Esophagus muscularis mucosa (tissue), 4 donors: ENCODE data around the gene RNF149. TPM values are rescaled to one million over a fixed set of nuclear protein-coding genes. Genes with fewer than 3 reads are reported as not detected.
"Not testable (repeated sequence)": the region's sequence is repeated elsewhere in the genome, so short reads cannot be mapped to it uniquely, and the experiment has no call there.

ENCODE experiments used
- DNase-seq: peaks from one replicate; pipeline ENCODE4 v3.0.0-alpha.2; 2017; ENCODE audit errors: extremely low spot score
- H3K27ac ChIP-seq, 4 donors: fragments of 200-600 bp; sonication (generic); replicated peaks in 1 of 4; 1 replicate in 3 of 4; 2 replicates in 1 of 4; pipeline ENCODE4 v1.5.1; 2016 to 2019; ENCODE audit warnings: mild to moderate bottlenecking in 1 of 4
- H3K27me3 ChIP-seq, 4 donors: fragments of 200-600 bp; sonication (generic); one replicate each; pipeline versions ENCODE4 v1.5.1 to v1.6.0; 2016 to 2019
- H3K36me3 ChIP-seq, 4 donors: fragments of 200-600 bp; sonication (generic); one replicate each; pipeline ENCODE4 v1.5.1; 2016 to 2019
- H3K4me1 ChIP-seq, 4 donors: fragments of 200-600 bp; sonication (generic); one replicate each; pipeline ENCODE4 v1.5.1; 2016 to 2019
- H3K4me3 ChIP-seq, 4 donors: fragments of 200-600 bp; sonication (generic); 1 replicate in 2 of 4; 2 replicates in 2 of 4; pipeline ENCODE4 v1.5.1; 2016 to 2019; ENCODE audit warnings: mild to moderate bottlenecking in 4 of 4, moderate library complexity in 1 of 4
- H3K9me3 ChIP-seq, 4 donors: fragments of 200-600 bp; sonication (generic); 1 replicate in 3 of 4; 2 replicates in 1 of 4; pipeline ENCODE4 v1.5.1; 2016 to 2019
- EP300 ChIP-seq: sonication (generic); formaldehyde crosslinking; IDR thresholded peaks from one replicate; pipeline ENCODE4 v1.6.1; 2017; ENCODE audit warnings: antibody characterized with exemption
- POLR2A ChIP-seq: fragments of 450-650 bp; IDR thresholded peaks from one replicate; pipeline ENCODE4 v1.6.1; 2017; ENCODE audit warnings: antibody characterized with exemption, moderate library complexity, mild to moderate bottlenecking, low read depth
- POLR2AphosphoS5 ChIP-seq, 2 donors: sonication (generic); formaldehyde crosslinking; IDR thresholded peaks; one replicate each; pipeline ENCODE4 v1.6.1; 2017; ENCODE audit warnings: antibody characterized with exemption in 2 of 2
- WGBS: methylation state at CpG from one replicate; pipeline ENCODE4 v1.1.5; 2018; 5-methylcytosine and 5-hydroxymethylcytosine counted together
- intact Hi-C: fragments of 100-400 bp; cut with DNase I; formaldehyde crosslinking; loops from one replicate; pipeline ENCODE4 v1.15.1; 2023
- total RNA-seq, 4 donors: library from RNA; depleted of rRNA; stranded (reverse); fragments of >200 nt; gene quantifications; one replicate each; pipeline versions ENCODE4 v1.1.0 to v1.2.1, GENCODE V29; 2016
- TF ChIP-seq, protein P1 (sequence below), 3 experiments: fragments of 200-600 bp in 2 of 3; fragments of 450-650 bp in 1 of 3; sonication (generic) in 2 of 3; IDR thresholded peaks; one replicate each; pipeline ENCODE4 v1.5.1; 2017 to 2019; ENCODE audit warnings: antibody characterized with exemption in 3 of 3, mild to moderate bottlenecking in 2 of 3, moderate library complexity in 1 of 3

Gene RNF149
- total RNA-seq, 4 donors from 2014 or later, result 29.5 to 66.6 (median 40.0) TPM

DNA sequence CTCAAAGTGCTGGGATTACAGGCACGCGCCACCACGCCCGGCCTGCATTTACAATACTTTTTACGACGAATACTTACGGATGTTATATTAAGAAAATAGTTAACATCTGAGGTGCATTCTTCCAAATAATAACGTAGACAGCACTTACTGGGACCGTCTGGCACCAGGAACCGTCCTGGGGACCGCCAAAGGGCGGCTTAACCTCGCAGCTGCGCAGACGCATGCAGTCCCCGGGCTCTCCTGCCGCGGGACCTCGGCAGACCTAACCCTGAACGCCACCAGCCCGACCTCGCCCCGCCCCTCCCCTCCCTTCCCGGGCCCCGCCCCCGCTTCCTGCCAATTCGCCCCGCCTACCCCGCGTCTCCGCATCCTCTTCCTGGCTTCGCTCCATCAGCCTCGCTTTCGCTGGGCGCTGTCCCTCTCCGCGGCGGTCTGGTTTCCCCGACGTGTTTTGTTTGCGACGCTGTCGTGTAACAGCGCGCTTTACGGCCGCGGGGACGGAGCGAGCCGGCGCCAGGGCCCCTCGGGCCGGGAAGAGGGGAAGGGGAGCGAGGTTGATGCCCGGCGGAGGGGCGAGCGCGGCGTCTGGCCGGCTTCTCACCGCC, 56.0 kb downstream of the RNF149 start, which contains the start of gene CNOT11:
Gene CNOT11 (plus strand): TSS at position 479 of the 605 bp plus-strand sequence. CDS start 79 bp downstream, at position 558.
- TF ChIP-seq POLR2AphosphoS5 (IDR thresholded peaks at IDR 0.05) (peak; percentile 95 to 96), EP300 (no peak), POLR2A (peak; percentile 39)
- TF ChIP-seq, protein P1, sequence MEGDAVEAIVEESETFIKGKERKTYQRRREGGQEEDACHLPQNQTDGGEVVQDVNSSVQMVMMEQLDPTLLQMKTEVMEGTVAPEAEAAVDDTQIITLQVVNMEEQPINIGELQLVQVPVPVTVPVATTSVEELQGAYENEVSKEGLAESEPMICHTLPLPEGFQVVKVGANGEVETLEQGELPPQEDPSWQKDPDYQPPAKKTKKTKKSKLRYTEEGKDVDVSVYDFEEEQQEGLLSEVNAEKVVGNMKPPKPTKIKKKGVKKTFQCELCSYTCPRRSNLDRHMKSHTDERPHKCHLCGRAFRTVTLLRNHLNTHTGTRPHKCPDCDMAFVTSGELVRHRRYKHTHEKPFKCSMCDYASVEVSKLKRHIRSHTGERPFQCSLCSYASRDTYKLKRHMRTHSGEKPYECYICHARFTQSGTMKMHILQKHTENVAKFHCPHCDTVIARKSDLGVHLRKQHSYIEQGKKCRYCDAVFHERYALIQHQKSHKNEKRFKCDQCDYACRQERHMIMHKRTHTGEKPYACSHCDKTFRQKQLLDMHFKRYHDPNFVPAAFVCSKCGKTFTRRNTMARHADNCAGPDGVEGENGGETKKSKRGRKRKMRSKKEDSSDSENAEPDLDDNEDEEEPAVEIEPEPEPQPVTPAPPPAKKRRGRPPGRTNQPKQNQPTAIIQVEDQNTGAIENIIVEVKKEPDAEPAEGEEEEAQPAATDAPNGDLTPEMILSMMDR (IDR thresholded peaks at IDR 0.05), result peak in 1 of 3 experiments; percentile 10
- peak; percentile 99 for DNase-seq
- H3K4me1 ChIP-seq, result peaks cover 35 to 43% (median 38%) of the 10 kb centered on the region in 4 donors
- peaks cover 0 to 4% (median under 1%) of the 10 kb centered on the region in 4 donors for H3K36me3 ChIP-seq
- H3K9me3 ChIP-seq, result no peaks in the 10 kb centered on the region
- 0% methylated on average over 15 of the region's 63 CpGs for WGBS
- peak within 1 kb of the TSS; percentile 82 to 98 (median 92) for H3K4me3 ChIP-seq
- H3K27ac ChIP-seq, result peak within 1 kb of the TSS; percentile 87 to 94 (median 91)
- intact Hi-C loops, result loop anchor here (5.0 kb wide), 1 partner anchor 55 kb away; the partner anchor contains the start of gene RNF149
- H3K27me3 ChIP-seq, result no peaks in the 10 kb centered on the region

DNA sequence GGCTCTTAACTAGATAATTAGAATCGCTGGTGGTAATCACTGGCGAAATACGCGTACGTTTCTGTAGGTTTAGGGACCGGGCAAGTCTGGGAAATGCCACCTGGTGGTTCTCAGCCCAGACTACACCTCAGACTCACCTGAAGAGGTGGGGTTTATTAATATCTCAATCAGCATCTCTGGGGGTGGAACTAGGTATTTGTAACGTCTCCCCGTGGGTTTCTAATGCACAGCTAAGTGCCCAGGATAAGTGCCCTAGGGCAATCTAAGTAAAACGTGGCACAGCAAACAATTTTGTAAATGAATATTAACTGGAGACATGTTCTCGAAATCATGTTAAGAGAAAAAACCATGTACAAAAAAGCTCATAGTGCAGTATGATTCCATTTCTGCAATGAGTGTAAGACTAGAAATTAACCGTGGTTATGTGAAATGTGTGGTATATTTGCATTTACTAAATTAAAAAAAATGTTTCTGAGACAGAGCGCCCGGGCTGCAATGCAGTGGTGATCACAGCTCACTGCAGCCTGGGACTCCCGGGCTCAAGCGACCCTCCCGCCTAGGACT, 56.6 kb downstream of the RNF149 start:
- Histone ChIP-seq H3K36me3 (peaks cover 0 to 4% (median 0%) of the 10 kb centered on the region in 4 donors), H3K27me3 (no peaks in the 10 kb centered on the region), H3K27ac (peak overlapping the region; percentile 87 to 94 (median 91)), H3K4me1 (peaks cover 35 to 39% (median 37%) of the 10 kb centered on the region in 4 donors), H3K9me3 (no peaks in the 10 kb centered on the region), H3K4me3 (peak overlapping the region; percentile 82 to 98 (median 92))
- TF ChIP-seq POLR2AphosphoS5 (IDR thresholded peaks at IDR 0.05) (no peak), POLR2A (no peak)
- TF ChIP-seq, protein P1 (IDR thresholded peaks at IDR 0.05), result peak in 1 of 3 experiments; percentile 23
- WGBS, result 36% methylated on average over 16 of the region's 16 CpGs
- no peak for DNase-seq
- intact Hi-C loops, result loop anchor here (5.0 kb wide), 1 partner anchor 55 kb away; the partner anchor contains the start of gene RNF149

DNA sequence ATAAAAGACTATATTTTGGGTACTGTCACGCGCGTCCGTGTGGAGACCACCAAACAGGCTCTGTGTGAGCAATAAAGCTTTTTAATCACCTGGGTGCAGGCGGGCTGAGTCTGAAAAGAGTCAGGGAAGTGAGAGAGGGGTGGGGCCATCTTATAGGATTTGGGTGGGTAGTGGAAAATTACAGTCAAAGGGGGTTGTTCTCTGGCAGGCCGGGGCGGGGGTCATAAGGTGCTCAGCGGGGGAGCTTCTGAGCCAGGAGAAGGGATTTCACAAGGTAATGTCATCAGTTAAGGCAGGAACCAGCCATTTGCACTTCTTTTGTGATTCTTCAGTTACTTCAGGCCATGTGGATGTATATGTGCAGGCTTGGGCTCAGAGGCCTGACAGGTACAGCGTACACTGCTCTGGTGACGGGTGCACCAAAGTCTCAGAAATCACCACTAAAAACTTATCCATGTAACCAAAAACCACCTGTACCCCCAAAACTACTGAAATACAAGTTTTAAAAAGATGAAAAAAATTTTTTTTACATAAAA, 57.2 kb downstream of the RNF149 start:
- not testable (repeated sequence) for DNase-seq, H3K27ac ChIP-seq, H3K36me3 ChIP-seq, H3K4me3 ChIP-seq, H3K27me3 ChIP-seq, H3K9me3 ChIP-seq
- intact Hi-C loops, result loop anchor here (5.0 kb wide), 1 partner anchor 56 kb away; the partner anchor contains the start of gene RNF149
- peaks cover 30 to 35% (median 34%) of the 10 kb centered on the region in 4 donors for H3K4me1 ChIP-seq
- 91% methylated on average over 10 of the region's 10 CpGs for WGBS

DNA sequence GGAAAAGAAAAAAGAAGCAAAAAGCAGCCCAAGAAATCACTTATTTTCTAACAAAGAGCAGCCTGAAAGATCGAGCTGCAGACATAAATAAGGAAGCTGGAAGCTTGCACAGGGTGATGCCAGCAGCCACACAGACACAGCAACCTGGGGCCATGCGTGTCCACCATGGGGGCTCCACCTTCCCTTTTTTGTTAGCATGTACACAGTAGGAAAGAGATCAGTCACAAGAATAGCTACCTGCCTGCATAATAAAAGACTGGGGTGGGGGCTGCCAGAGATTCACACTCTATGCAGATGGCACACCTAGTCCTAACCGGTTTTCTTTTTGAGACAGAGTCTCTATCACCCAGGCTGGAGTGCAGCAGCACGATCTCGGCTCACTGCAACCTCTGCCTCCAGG, 58.7 kb downstream of the RNF149 start:
- H3K4me3 ChIP-seq, result no peak overlapping the region
- H3K9me3 ChIP-seq, result no peaks in the 10 kb centered on the region
- H3K27ac ChIP-seq, result no peak overlapping the region
- WGBS, result 79% methylated on average over 5 of the region's 5 CpGs
- no peak for TF ChIP-seq POLR2AphosphoS5 (IDR thresholded peaks at IDR 0.05)
- no peak for TF ChIP-seq EP300
- TF ChIP-seq POLR2A, result no peak
- TF ChIP-seq, protein P1 (IDR thresholded peaks at IDR 0.05), result no peak
- no peaks in the 10 kb centered on the region for H3K27me3 ChIP-seq
- DNase-seq, result no peak
- peaks cover 20 to 22% (median 21%) of the 10 kb centered on the region in 4 donors for H3K4me1 ChIP-seq
- intact Hi-C loops, result loop anchor here (5.0 kb wide), 1 partner anchor 57 kb away; the partner anchor contains the start of gene RNF149
- H3K36me3 ChIP-seq, result no peaks in the 10 kb centered on the region

DNA sequence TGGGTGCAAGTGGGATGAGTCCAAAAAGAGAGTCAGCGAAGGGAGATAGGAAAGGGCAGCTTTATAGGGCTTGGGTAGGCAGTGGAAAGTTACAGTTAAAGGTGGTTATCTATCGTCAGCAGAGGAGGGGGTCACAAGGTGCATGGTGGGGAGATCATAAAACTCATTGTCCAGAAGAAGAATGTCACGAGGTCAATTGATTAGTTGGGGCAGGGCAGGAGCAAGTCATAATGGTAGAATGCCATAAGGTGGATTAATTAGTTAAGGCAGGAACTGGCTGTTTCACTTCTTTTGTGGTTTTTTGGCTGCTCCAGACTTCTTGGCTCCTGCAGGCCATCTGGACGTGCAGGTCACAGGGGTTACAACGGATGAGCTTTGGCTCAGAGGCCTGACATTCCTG, 59.7 kb downstream of the RNF149 start:
- H3K4me3 ChIP-seq, intact Hi-C loops: not testable (repeated sequence)

DNA sequence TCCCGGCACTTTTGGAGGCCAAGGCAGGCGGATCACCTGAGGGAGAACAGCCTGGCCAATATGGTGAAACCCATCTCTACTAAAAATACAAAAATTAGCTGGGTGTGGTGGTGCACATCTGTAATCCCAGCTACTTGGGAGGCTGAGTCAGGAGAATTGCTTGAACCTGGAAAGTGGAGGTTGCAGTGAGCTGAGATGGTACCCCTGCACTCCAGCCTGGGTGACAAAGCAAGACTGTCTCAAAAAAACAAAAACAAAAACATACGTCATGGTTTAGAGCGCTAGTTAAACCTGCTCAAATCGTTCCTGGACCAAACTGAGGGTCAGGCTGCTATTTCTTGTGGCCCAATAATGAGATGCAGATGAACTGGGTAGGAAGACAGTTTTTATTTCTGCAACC, 63.0 kb downstream of the RNF149 start:
- DNase-seq, H3K4me3 ChIP-seq, H3K27me3 ChIP-seq, intact Hi-C loops, H3K27ac ChIP-seq, H3K4me1 ChIP-seq, H3K9me3 ChIP-seq, H3K36me3 ChIP-seq: not testable (repeated sequence)
- 95% methylated on average over 5 of the region's 5 CpGs for WGBS

More for the DNA sequence above, 59.7 kb downstream of the RNF149 start:
- not testable (repeated sequence) for H3K36me3 ChIP-seq, H3K9me3 ChIP-seq, H3K27me3 ChIP-seq, DNase-seq, H3K27ac ChIP-seq
- peaks cover 9 to 11% (median 10%) of the 10 kb centered on the region in 4 donors for H3K4me1 ChIP-seq
- WGBS, result 78% methylated on average over 5 of the region's 5 CpGs

DNA sequence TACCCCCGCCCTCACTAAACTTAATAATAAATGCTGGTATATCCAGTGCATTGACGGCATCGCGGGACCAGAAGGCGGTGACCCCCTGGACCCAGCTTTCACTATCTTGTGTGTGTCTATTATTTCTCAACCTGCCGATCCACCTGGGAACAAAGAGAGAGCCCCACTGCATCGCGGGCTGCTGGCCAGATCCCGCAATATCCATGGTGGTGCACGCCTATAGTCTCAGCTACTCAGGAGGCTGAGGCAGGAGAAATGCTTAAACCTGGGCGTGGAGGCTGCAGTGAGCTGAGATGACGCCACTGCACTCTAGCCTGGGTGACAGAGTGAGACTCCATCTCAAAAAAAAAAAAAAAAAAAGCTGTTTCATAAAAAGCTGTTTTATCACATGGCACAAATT, 63.6 kb downstream of the RNF149 start:
- 98% methylated on average over 12 of the region's 12 CpGs for WGBS
- H3K27ac ChIP-seq, DNase-seq, H3K4me3 ChIP-seq, intact Hi-C loops, H3K27me3 ChIP-seq, H3K36me3 ChIP-seq, H3K9me3 ChIP-seq, H3K4me1 ChIP-seq: not testable (repeated sequence)

DNA sequence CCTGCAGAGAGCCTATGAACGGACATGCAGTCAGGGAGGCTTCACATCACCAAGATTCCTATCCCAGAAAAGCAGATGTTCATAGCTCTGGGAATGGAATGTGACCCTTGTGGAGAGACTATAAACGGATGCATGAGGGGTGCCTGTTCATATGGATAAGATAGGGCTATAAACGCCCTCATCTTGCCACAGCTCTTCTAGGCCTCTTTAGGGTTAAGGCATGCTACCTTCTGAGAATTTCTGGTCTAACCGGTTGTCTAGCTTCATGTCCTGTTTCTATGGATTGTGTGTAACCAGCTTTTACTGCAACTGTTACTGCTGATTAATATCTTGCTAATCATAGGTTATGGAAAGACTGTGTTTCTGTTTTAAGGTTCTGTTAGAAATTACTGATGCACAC, 64.1 kb downstream of the RNF149 start:
- H3K27ac ChIP-seq, H3K36me3 ChIP-seq, H3K4me1 ChIP-seq, H3K27me3 ChIP-seq, H3K9me3 ChIP-seq, H3K4me3 ChIP-seq, DNase-seq, intact Hi-C loops: not testable (repeated sequence)
- 85% methylated on average over 4 of the region's 4 CpGs for WGBS
